HG03521 (cell line): ENCODE results near the gene DYSF.

Source experiments
- ATAC-seq: cut with Tn5 transposase; IDR thresholded peaks from one replicate; pipeline ENCODE4 v1.9.1; 2021; ENCODE audit warnings: mild to moderate bottlenecking, moderate library complexity; ENCODE audit not compliant: unreplicated experiment

Gene DYSF

GRCh38 chr2:71685073-71685848 is 231.9 kb downstream of the DYSF start:
- ATAC-seq = no peak

GRCh38 chr2:71685941-71686611 is 232.7 kb downstream of the DYSF start:
- ATAC-seq = no peak

GRCh38 chr2:71686781-71687180 is 233.4 kb downstream of the DYSF start:
- no peak for ATAC-seq

- ATAC-seq = no peak
Observed at GRCh38 chr2:71687412-71687811, 234.1 kb downstream of the DYSF start.

- no peak for ATAC-seq
Observed at GRCh38 chr2:71688530-71688929, 235.2 kb downstream of the DYSF start.

- no peak for ATAC-seq
Observed at GRCh38 chr2:71689393-71689792, 236.0 kb downstream of the DYSF start.

GRCh38 chr2:71689968-71690834 is 236.8 kb downstream of the DYSF start:
- ATAC-seq = no peak

GRCh38 chr2:71690876-71691475 is 237.6 kb downstream of the DYSF start:
- ATAC-seq = no peak

- ATAC-seq = no peak
Observed at GRCh38 chr2:71691747-71692441, 238.5 kb downstream of the DYSF start.

- no peak for ATAC-seq
Observed at GRCh38 chr2:71692621-71693277, 239.4 kb downstream of the DYSF start.

GRCh38 chr2:71693286-71694270 is 240.2 kb downstream of the DYSF start:
- ATAC-seq = no peak

GRCh38 chr2:71694501-71695234 is 241.3 kb downstream of the DYSF start:
- no peak for ATAC-seq

- ATAC-seq = no peak
Observed at GRCh38 chr2:71695235-71696120, 242.1 kb downstream of the DYSF start.

GRCh38 chr2:71696381-71696780 is 243.0 kb downstream of the DYSF start:
- ATAC-seq = no peak

GRCh38 chr2:71697106-71698004 is 244.0 kb downstream of the DYSF start:
- ATAC-seq = no peak

- ATAC-seq = no peak
Observed at GRCh38 chr2:71699428-71699827, 246.1 kb downstream of the DYSF start.
